GM19193 (cell line): ENCODE measurements around the gene ZKSCAN8.

Experiments used
- POLR2A ChIP-seq: IDR thresholded peaks from 4 replicates; pipeline ENCODE4 v1.6.1; 2011; ENCODE audit not compliant: insufficient read depth, insufficient read length; ENCODE audit errors: extremely low read depth

ZKSCAN8 gene

DNA sequence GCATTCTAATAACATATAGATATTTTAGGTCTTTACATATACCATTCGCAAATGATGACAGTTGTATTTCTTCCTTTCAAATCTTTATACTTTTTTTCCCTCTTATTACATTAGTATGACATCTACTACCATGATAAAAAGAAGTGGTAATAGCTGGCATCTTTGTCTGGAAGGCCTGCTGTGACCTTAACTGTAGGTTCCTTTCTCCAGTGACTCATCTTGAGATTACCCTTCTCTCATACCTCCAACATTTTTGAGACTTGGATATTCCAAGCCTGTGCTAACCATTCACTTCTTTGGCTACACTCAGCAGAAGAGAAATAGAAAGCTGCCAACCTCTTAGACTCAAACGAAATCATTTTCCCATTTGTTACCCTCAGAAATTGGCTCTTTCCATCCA is 30.3 kb downstream of the ZKSCAN8 start:
- TF ChIP-seq POLR2A: no peak

GRCh38 chr6:28176373-28176772 is 34.7 kb downstream of the ZKSCAN8 start:
- no peak for TF ChIP-seq POLR2A

DNA sequence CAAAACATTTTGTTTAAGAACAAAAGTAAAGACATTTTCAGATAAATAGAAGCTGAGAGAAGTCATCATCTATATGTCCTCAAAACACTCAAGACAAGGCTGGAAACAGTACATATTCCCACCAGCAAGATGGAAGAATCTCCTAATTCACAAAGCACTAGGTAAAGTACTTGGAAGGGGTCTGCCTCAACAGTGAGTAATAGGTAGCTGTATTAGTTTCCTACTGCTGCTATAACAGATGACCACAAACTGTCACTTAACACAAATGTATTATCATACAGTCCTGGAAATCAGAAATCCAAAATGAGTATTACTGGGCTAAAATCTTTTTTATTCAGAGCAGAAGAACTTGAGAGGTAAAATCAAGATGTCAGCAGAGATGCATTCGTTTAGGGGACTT is 40.6 kb downstream of the ZKSCAN8 start:
- TF ChIP-seq POLR2A: no peak

GRCh38 chr6:28188111-28188979 is 46.7 kb downstream of the ZKSCAN8 start:
- no peak for TF ChIP-seq POLR2A

DNA sequence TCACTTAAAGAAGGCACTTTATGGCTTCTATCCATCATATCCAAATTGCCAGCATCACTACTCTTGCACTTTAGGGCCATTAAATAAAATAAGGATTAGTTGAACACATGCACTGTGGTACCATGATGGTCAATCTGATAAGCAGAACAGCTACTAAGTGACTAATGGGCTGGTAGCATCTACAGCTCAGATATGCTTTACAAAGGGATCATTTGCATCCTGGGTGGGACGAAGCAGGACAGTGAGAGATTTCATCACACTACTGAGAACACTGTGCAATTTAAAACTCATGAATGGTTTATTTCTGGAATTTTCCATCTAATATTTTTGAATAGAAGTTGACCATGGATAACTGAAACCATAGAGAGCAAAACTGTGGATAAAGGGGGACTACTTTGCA is 58.3 kb downstream of the ZKSCAN8 start:
- TF ChIP-seq POLR2A: no peak

- TF ChIP-seq POLR2A: no peak
These were observed 61.5 kb downstream of the ZKSCAN8 start for GRCh38 chr6:28203201-28203600.

GRCh38 chr6:28205879-28206278 is 64.2 kb downstream of the ZKSCAN8 start:
- TF ChIP-seq POLR2A: no peak

DNA sequence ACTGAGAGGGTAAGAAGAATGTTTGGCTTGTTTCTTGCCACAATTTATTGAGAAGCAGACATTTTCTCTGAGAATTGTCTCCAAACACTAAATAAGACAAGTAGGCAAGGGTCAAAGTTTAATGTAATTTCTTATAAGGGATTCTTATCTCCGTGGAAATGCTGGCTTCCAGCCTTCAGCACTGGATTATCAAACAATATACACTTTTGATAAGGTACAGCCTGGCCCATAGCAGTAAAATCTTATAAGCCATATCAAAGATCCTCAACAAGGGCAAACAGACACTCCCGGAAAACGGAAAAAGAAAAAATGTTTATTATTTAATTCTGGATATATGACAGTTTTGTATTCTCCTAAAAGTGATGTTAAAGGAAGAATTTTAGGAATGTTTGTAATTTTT is 64.8 kb downstream of the ZKSCAN8 start:
- no peak for TF ChIP-seq POLR2A

DNA sequence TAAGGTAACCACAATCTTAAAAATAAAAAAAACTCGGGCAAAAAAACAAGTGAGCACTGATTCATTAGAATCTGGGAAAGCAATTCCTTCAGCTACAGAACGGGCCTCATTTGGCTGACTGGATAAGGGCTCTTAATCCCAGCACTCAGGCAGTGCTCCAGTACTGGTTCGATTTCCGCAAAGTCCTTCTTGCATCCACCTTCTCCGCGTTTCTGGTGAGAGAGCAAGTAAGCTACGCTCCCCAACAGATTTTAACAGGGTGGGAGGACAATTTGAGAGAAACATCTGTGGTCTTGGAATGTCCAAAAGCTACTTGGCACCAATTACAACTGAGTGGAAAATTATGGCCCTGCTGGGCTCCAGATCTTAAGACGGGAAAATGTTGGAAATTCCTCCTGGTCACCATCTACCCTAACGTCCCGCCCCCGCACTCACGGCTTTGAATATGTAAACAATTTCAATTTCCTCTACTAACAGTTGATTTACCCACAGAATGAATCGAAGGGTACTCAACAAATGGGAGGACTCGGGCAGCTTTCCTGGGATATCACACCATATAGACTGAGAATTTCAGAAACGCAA is 65.3 kb downstream of the ZKSCAN8 start:
- TF ChIP-seq POLR2A: no peak

GRCh38 chr6:28207510-28208110 is 65.9 kb downstream of the ZKSCAN8 start:
- TF ChIP-seq POLR2A: no peak

DNA sequence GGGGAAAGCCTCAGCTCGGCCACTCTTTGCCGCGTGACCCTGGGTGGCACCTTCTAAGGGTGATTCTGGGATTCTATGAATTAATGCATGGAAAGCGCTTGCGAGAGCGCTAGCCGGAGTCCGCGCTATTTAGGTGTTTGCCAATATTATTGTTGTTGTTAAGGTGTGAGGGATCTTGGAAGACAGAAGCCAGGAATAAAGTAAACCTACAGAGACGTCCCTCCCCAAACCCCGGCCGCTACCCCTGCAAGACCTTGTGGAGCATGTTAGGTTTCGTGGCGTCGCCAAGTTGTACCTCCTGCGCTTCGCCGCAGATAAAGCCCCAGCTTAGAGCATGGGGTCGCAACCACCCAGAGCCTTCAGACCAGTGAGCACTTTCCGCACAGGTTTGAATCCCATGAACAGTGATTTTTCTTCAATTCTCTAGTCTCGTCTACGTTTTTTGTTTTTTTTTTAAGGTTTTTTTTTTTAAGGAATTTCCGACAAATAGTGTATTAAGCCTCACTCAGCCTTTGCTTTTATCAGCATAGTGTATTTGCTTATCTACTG is 66.5 kb downstream of the ZKSCAN8 start:
- no peak for TF ChIP-seq POLR2A
